GM13976 (cell line): ENCODE data around the gene COBLL1.

Source experiments
- DNase-seq: peaks from one replicate; pipeline ENCODE4 v3.0.0; 2012; ENCODE audit warnings: low spot score
- in situ Hi-C: fragments of 300-500 bp; cut with MboI; formaldehyde crosslinking; loops from one replicate; pipeline ENCODE4 v1.12.0; 2022; ENCODE audit warnings: low sequenced_read_pairs, mixed read lengths, inconsistent platforms; ENCODE audit not compliant: unreplicated experiment
- TF ChIP-seq, protein P1 (sequence below): IDR thresholded peaks from 2 replicates; pipeline ENCODE4 v1.5.1; 2012; ENCODE audit warnings: borderline replicate concordance, mild to moderate bottlenecking; ENCODE audit not compliant: insufficient read depth; ENCODE audit errors: extremely low read depth, missing control alignments, control extremely low read depth

COBLL1 gene

DNA sequence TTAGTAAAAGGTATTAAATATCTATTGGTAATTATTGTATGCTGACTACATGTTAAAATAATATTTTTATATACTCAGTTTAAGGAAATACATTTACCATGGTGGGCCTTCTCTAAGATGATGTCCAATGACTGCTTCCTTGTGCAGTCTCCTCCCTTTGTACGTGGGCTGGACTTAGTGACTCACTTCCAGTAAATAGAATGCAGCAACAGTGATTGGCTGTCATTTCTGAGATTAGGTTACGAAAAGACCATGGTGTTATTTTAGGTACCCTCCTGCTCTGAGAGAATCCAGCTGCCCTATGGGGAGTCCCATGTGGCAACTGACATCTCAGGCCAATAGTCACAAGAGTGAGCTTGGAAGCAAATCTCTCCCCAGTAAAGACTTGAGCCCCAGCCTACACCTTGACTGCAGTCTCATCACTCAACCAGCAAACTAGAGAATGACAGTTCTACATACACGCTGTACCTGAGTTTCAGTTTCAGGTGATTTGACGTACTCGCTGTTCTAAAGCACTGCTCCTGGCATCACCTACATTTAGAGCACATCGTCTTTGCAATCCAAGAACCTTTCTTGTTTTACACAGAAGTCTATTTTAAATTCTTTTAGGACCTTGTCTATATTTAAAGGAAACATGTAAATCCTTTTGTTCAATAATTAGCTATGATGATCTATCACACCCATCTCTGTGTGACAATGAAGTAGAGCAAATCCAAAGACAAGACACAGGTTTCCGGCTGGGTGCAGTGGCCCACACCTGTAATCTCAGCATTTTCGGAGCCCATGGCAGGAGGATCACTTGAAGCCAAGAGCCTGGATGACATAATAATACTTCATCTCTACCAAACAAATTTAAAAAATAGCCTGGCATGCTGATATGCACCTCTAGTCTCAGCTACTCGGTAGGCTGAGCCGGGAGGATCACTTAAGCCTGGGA is 87.2 kb downstream of the COBLL1 start:
- TF ChIP-seq, protein P1, sequence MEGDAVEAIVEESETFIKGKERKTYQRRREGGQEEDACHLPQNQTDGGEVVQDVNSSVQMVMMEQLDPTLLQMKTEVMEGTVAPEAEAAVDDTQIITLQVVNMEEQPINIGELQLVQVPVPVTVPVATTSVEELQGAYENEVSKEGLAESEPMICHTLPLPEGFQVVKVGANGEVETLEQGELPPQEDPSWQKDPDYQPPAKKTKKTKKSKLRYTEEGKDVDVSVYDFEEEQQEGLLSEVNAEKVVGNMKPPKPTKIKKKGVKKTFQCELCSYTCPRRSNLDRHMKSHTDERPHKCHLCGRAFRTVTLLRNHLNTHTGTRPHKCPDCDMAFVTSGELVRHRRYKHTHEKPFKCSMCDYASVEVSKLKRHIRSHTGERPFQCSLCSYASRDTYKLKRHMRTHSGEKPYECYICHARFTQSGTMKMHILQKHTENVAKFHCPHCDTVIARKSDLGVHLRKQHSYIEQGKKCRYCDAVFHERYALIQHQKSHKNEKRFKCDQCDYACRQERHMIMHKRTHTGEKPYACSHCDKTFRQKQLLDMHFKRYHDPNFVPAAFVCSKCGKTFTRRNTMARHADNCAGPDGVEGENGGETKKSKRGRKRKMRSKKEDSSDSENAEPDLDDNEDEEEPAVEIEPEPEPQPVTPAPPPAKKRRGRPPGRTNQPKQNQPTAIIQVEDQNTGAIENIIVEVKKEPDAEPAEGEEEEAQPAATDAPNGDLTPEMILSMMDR, result no peak
- in situ Hi-C loops, result no loop called here
- DNase-seq, result no peak

DNA sequence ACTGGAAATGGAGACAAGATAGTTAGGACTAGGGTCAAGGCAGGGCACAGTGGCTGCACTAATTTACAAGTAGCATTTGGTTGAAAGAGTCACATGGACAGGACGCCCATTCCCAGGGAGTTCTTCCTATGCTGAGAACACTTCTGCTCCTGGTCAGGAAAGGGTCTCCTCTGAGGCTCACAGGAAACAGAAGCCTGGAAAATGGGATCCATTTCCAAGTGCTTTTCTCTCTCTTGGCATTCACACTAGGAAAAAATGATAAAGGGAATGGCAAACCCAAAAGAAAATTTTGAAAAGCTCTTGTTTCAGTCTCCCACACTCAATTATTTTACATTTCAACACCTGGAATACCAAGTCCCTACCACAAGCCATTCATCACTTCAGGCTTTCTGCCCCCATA is 88.7 kb downstream of the COBLL1 start:
- in situ Hi-C loops, result no loop called here
- TF ChIP-seq, protein P1, result no peak
- no peak for DNase-seq

DNA sequence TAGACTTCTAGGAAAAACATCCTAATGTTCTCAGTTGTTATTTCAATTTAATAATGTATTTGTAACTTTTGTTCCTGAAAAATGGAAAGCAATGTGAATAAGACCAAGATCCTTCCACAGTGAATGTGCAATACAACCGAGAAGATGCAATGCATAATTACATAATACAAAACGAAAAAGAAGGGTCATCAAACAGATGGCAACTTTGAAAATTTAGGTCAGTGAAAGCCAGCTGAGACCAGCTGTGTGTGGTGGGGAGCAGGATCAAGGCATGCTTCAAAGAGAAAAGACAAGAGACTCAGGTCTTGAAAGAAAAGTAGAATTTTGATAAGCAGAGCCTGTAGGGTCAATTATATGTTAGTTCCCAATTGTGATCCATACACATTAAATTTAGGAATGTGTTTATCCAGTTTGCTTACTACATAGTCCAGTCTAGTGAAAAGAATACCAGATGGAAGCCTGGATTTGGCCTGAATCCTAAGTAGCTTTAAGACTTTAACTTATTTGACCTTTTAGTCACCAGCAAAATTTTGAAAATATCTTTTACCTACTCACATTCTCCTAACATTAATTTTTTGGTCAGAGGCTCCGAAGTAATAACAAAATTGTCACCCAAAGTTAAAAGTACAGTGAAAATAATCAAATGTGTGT is 93.7 kb downstream of the COBLL1 start:
- TF ChIP-seq, protein P1, result no peak
- no peak for DNase-seq
- in situ Hi-C loops, result loop anchor here (25.0 kb wide), 2 partner anchors 164 to 464 kb away; partner anchors contain the start of gene SCN3A

DNA sequence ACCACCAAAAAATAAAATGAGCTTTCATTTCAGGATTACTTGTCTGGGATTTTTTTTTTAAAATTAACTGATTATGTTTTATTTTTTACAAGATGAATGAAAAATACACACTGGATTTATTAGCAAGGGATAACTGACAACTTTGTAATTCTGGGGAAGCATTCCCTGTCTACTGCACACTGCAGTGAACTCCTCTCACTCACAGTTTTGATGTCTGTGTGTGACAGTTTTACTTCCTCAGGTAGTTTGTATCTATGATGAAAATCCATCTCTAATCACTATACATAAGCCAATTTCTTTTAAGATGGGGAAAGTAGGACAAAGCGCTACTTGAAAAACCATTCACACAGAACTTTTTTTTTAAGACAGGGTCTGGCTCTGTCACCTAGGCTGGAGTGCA is 94.5 kb downstream of the COBLL1 start:
- TF ChIP-seq, protein P1, result no peak
- in situ Hi-C loops, result loop anchor here (25.0 kb wide), 2 partner anchors 165 to 465 kb away; partner anchors contain the start of gene SCN3A
- no peak for DNase-seq

DNA sequence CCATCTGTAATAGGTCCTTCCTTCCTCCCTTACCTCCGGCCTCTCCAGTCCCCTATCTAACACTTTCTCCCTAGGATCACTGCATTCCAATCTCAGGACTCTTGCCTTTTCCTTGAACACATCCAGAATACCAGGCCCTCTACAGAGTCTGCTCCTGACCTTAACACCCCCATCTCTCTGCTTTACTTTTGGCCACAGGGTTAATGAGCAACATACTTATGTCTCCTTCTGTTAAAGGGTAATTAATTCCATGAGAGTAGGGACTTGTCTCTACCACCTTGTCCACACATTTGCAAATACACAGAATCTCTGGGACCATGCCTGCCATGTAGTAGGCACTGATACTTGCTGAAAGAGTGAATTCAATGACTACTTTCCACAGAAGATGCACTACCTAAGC is 94.9 kb downstream of the COBLL1 start:
- in situ Hi-C loops, result loop anchor here (25.0 kb wide), 2 partner anchors 166 to 466 kb away; partner anchors contain the start of gene SCN3A
- TF ChIP-seq, protein P1, result no peak
- DNase-seq, result no peak

DNA sequence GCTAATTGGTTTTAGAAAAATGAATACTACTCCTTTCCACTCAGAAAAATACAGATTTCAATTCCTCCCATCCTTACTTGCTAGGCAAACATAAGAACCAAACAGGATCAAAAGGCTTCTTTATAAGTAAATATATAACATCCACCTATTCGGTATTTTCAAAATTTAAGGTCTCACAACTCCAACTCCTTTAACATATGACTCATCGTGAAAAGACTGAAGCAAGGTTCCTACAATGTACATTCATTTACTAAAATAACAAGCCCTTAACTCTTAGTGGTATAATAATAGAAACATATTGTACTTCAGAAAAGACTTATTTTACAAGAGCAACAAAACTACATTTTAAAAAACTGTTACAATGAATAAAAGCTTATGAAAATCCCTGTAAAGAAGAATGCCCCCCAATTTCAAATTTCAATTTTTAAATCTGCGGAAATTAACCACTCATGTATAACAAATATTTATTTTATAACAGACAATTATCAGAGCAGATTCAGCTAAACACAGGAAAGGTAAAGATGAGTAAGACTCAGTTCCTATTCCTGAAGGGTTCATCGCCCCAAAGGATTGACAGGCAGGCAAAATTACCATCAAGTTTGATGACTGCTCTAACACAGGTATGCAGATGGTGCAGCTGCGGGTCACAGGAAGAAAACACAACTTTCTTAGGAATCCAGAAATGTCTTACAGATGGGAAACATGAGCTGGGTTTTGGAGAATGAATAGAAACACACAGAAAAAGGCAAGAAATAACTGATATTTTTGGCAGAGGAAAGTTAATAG is 96.4 kb downstream of the COBLL1 start:
- TF ChIP-seq, protein P1, result no peak
- DNase-seq, result no peak
- in situ Hi-C loops, result loop anchor here (25.0 kb wide), 2 partner anchors 167 to 467 kb away; partner anchors contain the start of gene SCN3A
